Activated CD8-positive, alpha-beta memory T cell treated with anti-CD3 and anti-CD28 coated beads, Interleukin-2, amount 50 U/mL, for 1 hour (primary cell): ENCODE data around the gene DYSF.
"Not testable (repeated sequence)": the region's sequence is repeated elsewhere in the genome, so short reads cannot be mapped to it uniquely, and the experiment has no call there.

Experiments used
- DNase-seq: peaks from one replicate; pipeline ENCODE4 v3.0.0-alpha.2; 2020; ENCODE audit errors: extremely low read depth

Gene DYSF

DNA sequence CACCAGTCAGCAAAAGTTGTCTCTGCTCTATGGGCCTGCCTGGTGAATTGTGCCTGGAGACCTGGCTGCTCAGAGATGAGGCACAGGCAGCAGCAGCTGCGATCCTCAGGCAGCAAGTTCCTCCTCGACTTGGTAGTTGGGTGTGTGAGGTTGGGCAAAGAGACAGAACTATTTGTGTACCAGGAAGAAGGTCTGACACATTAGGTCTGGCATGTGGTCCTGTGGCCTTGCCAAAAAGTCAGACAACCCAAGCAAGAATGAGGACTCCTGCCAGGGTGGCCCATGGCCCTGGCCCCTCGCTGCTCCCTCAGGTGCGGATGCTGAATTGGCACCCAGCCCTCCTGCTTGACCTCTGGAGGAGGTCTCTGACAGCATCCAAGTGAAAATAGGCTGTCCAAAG is 192.7 kb downstream of the DYSF start:
- no peak for DNase-seq

DNA sequence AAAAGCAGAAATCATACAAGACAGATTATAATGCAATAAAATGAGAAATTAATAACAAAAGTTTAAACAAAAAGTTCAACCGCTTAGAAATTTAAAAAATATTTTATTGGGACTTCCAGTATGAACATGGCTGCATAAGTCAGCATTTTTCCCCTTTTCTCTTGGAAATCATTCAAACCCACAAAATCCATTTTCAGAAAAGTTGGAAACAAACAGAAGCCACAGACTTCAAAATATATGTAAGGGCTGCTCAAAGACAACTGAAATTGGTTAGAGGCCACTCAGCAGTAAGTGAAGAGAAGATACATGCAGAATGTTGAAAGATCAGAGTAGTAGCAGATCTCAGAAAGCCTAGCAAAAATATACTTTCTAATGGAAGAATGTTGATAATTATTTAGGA is 194.0 kb downstream of the DYSF start:
- no peak for DNase-seq

DNA sequence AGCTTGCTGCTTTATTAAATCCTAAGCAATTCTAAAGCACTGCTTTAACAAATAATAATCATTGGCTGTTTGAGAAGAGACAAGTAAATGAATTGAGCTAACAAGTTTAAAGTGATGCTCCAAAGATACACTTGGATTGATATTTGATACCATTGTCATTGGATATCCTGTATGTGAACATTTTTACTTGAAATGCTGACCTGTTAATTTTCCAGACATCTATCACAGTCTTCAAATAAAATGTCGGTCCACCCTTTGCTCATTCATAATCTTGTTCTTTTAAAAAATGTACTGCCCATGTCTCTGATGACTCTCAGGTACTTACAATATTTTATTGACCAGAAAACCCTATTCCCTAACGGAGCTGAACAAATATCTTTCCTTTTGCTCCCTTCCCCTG is 202.1 kb downstream of the DYSF start:
- no peak for DNase-seq

DNA sequence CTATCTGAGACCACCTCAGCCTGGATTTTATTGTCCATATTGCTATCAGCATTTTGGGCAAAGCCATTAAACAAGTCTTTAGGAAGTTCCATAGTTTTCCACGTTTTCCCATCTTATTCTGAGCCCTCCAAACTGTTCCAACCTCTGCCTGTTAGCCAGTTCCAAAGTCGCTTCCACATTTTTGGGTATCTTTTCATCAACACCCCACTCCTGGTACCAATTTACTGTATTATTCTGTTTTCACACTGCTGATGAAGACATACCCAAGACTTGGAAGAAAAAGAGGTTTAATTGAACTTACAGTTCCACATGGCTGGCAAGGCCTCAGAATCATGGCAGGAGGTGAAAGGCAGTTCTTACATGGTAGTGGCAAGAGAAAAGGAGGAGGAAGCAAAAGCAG is 204.9 kb downstream of the DYSF start:
- not testable (repeated sequence) for DNase-seq

DNA sequence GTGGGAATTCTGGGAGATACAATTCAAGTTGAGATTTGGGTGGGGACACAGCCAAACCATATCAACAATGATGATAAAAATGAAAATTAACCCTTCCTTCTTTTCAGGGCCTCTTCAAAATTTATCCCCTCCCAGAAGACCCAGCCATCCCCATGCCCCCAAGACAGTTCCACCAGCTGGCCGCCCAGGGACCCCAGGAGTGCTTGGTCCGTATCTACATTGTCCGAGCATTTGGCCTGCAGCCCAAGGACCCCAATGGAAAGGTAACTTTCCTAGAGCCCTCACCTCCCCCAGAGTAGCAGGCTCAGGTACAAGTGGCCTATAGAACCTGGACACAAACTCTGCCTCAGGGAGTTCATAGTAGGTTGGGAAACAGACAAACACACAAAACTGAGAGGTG is 205.4 kb downstream of the DYSF start:
- no peak for DNase-seq

DNA sequence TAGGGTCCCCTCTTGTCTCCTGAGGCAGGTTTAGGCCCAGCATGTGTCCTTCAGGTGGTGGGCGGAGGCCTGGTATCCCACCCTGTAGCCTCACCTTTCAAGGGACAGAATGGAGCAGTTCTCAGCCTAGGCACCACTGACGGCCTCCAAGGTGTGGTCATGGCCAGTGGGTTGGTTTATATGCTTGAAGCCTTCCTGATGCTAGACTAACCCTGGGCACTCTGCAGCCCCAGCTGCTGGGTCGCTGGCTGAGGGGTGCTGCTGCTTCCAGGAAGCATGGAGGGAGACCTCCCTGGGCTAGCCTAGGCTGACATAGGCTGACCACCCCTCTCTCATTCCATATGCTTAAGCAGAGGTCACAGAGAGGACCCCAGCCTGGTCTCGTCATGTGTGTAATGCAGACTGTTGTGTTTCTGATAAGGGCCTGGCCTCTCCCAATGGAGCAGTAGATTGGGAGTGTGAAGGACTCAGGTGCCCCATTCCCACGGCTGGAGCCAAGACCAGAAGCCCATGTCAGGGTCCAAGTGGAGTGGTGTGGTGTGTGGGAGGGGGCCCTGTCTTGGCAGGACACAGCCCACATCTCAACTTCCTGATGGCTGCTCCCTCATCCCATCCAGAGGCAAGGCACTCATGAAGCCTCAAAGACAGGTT is 206.6 kb downstream of the DYSF start:
- no peak for DNase-seq

DNA sequence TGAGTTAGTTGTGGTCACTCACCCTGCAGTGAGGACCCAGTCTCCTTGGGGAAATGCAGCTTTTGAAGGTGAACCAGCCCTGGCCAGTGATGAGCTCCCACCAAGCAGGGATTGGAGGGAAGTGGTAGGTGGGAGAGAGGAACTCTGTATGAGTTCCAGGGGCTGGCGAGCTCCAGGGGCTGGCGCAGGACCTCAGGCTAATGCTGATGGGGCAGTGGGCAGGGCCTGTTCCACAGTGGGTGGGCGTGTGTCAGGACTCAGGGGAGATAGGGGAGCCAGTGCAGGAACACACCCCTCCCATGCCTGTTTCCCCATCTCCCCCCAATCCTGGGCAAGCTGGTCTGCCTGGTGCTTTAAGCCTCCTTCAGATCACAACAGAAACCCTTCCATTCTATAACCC is 208.4 kb downstream of the DYSF start:
- DNase-seq: no peak

DNA sequence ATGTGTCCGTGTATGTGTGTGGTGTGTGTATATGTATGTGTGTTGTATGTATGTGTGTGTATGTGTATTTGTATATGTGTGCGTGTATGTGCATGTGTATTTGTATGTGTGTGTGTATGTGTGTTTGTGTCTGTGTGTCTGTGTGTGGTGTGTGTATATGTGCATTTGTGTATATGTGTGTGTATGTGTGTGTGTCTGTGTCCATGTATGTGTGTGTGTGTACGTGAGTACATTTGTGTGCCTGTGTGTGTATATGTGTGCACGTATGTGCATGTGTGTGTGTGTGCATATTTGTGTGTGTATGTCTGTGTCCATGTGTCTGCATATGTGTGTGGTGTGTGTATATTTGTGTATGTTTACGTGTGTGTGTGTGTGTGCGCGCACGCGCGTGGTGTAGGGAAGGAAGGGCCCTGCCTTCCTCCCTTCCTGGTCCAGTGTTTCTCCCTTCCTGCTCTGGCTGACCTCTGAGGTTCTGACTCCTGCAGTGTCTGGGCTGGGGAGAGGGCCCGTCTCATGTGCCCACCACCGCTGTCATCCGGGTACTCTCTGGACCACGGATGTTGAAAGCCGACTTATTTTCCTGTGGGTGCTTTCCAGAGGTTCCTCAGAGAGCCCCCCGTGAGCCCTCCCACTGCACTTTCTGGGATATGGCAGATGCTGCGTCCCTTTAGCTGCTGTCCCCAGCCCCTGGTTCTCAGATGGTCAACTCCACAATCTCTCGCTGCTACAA is 209.5 kb downstream of the DYSF start:
- no peak for DNase-seq

DNA sequence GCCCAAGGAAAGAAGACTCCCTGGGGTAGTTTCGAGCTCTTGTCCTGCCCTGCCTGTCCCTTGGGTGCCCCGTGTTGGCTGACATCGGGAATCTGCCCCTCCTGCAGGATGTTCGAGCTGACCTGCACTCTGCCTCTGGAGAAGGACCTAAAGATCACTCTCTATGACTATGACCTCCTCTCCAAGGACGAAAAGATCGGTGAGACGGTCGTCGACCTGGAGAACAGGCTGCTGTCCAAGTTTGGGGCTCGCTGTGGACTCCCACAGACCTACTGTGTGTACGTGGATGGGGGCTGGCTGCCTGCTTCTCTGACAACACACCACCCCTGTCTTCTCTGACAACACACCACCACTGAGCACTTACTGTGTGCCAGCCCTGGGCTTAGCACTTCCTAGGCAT is 210.8 kb downstream of the DYSF start:
- no peak for DNase-seq

DNA sequence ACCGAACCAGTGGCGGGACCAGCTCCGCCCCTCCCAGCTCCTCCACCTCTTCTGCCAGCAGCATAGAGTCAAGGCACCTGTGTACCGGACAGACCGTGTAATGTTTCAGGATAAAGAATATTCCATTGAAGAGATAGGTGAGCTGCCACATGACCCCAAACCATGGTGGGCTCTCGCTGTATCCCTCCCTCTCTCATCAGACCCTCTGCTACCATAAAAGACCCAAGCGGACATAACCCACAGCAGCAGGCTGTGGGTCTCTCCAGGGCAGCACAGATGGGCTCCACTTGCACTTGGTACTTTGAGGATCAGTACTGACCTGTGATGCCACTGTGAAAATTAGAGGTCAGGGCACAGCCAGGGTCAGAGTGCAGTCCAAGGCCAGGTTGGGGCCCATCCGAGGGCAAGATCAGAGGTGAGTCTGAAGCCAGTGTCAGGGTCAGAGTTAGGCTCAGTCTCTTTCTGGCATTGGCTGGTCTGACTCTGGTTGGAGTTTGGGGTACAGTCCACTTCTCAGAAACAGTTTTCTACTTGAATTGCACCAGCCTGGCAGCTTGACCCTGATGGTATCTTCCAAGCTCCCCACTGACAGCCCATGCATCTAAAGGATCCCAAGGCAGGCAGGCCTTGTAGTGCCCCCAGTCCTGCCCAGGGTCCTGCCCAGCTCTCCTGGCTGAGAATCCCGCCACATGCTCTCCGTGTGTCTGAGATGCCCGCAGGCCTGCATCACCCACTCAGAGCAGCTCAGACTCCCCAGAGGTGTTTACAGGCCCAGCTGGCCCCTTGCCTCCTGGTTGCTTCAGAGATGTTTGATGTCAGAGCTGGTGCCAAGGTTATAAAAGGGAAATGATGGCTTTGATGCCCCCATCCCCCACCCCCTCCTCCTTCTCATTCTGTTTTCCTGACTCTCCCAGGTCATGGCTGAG is 212.1 kb downstream of the DYSF start:
- no peak for DNase-seq

DNA sequence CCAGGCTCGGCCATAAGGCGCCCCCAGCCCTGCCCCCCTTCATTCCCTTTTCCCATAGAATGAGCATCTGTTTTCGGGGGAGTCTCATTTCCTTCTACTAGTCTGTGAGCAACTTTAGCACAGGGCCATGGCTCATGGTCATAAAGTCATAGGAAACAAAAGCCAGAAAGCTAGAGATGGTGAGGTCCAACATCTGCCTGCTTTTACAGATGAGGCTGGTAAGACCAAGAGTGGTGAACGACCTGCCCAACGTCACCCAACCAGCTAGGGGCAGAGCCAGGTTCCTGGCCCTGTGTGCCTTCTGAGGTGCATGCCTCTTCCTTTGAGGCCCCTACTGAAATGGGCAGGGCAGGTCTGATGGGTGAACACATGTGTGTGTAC is 212.7 kb downstream of the DYSF start:
- DNase-seq: no peak

DNA sequence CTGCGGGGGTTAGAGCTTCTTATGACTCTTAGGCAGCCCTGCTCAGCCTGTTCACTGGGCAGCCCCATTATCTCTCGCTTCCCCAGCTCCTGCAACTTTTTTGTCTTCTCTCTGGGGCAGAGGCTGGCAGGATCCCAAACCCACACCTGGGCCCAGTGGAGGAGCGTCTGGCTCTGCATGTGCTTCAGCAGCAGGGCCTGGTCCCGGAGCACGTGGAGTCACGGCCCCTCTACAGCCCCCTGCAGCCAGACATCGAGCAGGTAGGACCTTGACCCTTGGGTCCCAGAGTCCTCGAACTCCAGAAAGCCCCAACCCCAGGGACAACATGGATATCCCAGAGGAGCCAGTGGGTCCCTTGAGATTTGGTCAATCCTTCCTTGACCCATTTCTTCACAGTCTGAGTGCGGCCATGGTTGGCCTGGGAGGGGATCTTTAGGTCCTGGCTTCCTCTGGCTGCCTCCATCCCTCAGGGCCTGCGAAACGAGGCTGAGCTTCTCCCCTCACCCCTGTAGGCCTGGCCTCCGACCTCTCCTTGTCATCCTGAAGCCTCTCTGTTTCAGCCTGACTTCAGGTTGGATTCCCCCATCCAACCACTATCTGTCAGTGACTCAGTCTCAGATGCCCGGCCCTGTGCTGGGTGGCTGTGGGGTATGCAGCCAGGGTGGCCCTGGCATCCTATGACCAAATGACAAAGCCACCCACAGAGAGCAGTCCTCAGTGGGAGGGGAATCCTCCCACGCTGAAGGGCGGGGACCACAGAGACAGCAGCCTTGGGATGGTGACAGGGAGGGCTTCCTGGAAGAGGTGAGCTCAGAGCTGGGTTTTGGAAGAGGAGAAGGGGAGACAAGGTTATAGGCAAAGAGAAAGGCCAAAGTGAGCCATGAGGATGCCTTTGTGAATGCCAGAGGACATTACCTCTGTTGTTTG is 214.2 kb downstream of the DYSF start:
- DNase-seq: no peak

DNA sequence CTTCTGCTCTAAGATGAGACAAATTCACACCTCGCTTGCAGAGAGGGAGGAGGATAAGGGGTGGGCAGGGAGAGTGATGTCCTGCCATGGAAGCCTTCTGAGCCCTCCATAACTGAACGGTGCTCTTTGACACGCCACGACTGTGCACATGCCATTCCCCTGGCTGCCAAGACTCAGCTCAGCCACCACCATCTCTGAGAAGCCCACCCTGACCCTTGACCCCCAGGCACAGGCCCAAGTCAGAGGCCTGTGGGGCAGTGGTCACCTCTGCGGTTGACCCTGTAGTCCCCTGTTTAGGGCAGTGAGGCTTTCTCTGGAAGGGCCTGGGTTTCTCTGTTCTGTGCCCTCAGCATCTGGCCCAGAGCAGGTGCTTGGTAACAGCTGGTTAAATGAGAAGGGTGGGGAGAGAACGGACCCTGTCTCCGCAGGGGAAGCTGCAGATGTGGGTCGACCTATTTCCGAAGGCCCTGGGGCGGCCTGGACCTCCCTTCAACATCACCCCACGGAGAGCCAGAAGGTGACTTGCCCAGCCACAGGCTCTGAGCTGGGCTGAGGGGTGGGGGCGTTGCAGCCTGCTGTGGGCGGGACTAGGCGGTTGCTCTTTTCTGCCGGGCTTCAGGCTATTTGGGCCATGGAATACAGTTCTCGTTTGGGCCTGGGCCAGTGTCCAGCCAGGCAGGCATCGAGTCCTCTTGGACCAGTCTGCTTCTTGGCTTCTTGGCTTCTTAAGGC is 215.1 kb downstream of the DYSF start:
- no peak for DNase-seq

DNA sequence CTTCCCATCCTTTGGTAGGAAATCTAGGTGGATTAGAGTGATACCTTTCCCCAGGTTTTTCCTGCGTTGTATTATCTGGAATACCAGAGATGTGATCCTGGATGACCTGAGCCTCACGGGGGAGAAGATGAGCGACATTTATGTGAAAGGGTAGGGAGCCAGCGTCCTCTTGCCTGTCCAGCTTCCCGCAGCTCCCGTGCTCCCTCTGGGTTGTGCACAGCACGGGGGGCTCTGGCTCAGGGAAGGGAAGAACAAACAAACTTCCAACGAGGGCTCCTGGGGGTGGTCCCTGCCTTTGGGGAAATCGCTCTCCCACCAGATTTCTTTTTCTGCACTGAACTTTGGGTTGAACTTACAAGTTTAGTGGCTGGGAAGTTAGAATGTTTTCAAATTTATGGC is 215.7 kb downstream of the DYSF start:
- no peak for DNase-seq

DNA sequence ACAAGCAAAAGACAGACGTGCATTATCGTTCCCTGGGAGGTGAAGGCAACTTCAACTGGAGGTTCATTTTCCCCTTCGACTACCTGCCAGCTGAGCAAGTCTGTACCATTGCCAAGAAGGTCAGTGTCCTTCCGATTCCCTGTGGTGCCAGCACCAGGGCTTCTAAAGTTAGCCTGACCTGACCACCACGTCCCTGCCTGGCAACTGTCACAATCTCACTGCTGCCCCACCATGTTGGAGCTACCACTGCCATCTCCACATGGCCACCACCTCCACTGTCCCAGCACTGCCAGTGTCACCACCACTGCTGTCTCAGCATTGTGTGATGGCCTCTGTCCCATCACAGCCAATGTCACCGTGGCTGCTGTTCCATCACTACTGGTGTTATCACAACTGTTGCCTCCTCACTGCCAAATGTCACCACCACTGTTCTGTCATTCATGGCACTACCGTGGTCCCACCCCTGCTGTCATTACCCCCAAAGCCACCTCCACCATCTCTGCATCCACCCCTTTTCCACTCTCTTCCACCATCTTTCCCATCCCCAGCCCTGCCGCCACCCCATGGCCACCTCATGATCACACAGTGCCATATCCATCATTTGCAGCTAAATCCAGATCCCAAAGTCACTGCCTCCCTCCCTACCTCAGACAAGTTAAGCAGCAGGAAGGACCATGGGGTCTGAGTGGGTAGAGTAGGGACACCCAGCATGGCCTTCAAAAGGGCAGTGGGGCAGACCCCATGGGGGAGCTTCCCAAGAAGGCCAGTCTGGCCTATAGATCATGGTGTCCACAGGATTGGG is 216.5 kb downstream of the DYSF start:
- DNase-seq: no peak

DNA sequence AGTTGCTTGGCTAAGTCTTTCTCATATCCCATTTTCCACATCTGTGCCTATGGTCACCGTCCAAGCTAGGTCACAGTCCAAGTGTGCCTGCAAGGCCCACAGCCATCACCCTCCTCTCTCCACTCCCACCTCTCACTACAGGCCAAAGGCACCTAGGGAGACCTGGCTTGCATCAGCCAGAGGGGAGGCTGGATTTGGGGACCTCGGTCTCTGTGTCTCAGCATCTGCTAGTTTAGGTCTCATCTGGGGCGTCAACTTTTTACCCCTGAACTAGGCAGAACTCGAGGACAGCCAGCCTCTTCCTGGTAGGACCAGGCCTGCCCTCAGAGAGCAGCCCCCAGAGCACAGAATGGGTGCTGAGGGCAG is 217.1 kb downstream of the DYSF start:
- DNase-seq: no peak

DNA sequence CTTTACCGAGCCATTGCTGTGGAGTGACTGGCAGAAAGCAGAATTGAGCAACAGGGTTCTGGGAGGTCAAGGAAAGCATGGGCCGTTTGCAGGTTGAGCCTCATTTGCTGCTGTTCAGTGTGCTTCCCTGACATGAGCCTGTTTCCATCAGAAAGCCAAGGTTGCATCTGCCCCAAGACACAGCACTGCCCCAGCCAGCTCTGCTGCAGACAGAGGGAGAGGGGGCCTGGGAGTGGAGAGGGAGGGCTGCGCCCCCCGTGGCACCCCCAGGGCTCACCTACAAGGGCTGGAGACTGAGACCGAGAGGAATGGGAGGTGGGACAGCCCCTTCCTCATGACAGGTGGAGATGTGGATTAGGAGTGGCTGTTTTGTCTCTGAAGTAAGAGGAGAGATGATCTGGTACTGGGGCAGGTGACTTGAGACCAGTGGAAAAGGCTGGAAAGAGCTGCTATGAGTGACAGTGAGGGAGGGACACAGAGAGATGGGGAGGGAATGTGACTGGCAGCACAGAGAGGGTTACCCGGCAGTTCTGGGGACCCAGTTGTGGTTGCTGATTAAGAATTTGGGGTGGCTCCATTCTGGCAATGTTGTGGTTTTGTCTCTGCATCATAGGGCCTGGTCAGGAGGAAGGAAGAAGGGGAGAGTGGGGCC is 218.0 kb downstream of the DYSF start:
- DNase-seq: no peak

DNA sequence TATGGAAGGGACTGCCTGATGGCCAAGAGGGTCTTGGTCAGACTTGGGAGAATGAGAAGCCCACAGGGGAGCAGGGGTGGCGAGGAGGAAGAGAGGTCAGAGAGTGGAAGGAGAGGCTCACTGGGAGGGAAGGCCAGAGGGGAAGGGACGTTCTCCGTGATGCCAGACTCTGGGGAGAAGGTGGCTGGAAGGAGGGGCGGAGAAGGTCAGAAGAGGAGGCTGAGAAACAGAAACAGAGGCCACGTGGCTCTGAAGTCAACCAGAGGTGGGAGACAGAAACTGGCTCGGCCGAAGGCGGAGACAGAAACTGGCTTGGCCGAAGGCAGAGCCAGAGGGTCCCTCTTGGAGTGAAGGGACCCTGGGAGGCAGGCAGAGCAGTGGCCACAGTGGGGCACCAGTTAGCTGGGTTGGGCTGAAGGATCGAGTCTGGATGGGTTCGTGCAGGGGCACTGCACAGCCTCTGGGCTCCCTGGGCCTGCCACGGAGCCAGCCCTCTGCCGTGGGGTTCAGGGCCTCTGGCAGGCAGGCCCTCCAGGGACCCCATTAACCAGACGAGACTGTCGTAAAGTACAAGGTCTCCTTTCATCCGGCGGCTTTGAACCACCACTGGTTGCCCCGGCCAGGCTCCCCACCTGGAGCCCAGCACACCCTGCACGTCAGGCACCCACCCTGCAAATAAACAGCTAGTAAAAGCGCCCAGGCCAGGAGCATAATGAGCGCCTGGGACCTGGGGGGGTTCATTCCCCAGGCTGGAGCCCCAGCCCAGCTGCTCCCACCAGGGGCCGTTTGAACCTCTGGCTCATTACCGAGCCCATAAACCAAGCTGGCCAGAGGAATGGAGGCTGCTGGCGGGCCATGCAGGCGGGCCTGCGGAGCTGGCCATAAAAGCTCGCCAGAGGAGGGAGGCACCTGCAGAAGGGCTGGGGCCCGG is 218.8 kb downstream of the DYSF start:
- no peak for DNase-seq
